Measurements from ENCODE around the gene SLC6A17.

The SLC6A17 gene

DNA sequence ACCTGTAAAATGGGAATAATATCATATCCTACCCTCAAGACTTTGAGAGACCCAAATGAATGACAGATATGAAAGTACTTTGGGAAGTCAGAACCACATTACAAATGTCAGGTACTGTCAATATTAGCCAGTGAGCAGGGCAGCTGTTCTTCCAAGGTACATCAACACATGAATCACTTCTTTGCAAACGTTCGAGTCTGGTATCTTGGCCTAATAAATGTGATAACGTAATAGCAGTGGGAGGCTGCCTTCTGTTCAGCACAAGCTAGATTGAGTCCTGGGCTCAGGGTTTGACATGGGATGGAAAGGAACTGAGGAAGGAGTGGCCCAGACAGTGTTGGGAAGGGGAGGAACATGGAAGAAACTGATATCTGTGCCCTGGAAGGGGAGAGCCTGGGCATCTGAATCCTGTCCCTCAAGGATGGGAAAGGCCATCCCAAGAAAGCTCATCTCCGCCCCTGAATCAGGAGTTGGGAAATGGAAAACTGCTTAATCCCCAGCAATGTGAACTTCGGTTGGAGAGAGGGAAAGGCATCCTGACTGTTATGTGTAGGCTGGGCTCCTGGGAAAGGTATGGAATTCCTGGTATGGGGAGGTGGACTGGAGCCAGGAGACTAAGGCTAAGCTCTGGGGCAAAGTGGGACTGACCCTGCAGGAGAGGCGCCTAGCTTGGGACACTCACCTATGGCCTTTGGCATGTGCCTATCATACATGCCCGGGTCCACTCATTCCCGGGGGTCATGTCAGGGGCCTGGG is 74.1 kb downstream of the SLC6A17 start:
- no peak for DNase-seq

- DNase-seq: no peak
Measured at GRCh38 chr1:110225212-110225611, 74.9 kb downstream of the SLC6A17 start.

GRCh38 chr1:110225756-110226404 is 75.6 kb downstream of the SLC6A17 start:
- DNase-seq: no peak

- DNase-seq: no peak
Measured at GRCh38 chr1:110227774-110228173, 77.5 kb downstream of the SLC6A17 start.

DNA sequence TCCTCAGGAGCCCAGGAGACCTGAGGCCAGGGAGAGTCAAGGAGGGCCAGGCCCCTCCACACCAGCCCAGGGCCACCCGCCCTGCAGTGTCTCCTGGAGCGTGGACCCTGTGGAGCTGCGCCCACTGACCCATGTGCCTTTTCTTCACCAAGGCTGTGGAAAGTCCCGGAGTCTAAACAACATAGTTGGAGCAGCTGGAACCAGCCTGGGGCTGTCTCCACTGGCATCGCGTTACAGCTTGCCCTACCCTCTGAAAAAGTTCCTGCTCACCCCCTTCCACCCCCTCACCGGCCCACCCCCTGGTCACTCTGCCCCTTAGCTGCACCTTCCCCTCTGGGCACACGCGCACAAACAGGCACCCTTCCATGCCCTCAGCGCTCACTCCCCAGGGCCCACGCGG is 78.1 kb downstream of the SLC6A17 start:
- DNase-seq: no peak

- DNase-seq: no peak
Measured at GRCh38 chr1:110228869-110229268, 78.6 kb downstream of the SLC6A17 start.

DNA sequence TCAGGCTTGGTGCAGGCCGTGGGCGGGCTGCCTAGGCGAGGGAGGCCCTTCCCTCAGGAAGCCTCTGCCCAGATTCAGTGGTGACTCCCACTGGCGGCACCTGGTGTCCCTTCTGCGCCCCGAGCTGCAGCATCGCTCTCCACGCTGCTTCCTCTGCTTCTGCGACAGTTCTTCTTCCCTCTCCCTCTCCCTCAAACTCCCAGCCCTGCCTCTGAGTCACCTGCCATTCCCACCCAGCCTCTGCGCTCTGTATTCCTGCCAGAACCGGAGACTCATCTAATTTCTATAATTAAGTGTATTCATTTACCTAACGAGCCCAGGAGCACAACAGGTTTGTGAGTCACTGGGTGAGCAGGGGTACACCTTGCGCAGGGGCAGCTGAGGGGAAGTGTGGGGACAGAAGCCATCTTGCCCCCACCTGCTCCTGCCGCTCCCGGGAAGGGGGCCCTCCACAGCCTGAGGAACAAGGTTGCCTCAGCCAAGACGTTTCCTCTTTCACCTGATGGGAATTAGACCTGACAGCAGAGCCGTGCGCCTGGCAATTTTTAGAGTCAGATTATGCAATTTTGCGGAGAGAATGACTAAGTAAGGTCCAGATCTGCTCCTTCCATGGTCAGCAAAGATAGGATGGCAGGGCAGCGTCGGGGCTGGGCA is 79.2 kb downstream of the SLC6A17 start:
- DNase-seq: no peak

GRCh38 chr1:110230381-110231199 is 80.3 kb downstream of the SLC6A17 start:
- DNase-seq: no peak

- no peak for DNase-seq
Measured at GRCh38 chr1:110233861-110234260, 83.6 kb downstream of the SLC6A17 start.

DNA sequence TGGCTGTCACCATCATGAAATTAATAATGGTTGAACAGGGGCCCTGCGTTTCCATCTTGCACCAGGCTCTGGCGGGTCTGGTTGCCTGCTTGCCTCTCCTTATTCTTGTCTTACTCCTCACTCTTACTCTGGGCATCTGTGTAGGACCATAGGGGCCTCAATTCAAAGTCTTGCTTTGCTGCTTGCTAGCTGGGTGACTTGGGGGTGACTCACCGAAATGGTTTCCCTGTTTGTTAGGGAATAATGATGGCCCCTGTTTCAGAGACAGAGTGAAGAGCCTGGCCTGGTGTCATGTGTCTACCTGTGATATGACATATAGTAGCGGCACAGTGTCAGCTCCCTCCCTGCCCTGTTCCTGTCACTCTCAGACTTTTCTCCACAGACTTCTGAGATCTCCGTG is 84.4 kb downstream of the SLC6A17 start:
- no peak for DNase-seq

DNA sequence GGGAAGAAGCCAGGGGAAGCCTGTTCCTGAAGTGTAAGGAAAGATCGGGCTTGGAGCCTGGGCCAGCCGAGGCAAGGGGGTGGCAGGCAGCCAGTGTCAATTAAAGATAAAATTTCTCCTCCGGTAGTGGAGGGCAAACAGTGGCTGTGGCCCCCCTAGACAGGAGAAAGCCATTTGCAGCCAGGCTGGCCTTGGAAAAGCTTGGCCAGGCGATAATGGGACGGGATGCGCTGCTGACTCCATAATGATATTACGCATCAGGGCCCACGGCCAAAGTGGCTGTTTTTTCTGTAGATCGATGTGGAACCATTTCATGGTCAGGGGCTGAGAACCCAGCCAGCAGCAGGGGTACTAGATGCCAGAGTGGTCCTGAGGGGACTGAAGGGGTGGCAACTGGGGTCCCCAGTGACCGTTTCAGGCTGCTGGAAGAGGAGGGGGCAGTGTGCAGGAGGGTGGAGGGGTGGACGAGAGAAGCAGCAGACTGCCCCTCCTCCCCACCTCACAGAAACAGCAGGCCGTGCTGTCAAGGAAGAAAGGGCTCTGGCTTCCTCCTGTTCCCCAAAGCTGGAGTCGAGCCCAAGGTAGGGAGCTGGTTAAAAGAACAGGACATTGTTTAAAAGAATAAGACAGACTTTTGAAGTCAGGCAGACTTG is 85.0 kb downstream of the SLC6A17 start:
- DNase-seq: no peak

DNA sequence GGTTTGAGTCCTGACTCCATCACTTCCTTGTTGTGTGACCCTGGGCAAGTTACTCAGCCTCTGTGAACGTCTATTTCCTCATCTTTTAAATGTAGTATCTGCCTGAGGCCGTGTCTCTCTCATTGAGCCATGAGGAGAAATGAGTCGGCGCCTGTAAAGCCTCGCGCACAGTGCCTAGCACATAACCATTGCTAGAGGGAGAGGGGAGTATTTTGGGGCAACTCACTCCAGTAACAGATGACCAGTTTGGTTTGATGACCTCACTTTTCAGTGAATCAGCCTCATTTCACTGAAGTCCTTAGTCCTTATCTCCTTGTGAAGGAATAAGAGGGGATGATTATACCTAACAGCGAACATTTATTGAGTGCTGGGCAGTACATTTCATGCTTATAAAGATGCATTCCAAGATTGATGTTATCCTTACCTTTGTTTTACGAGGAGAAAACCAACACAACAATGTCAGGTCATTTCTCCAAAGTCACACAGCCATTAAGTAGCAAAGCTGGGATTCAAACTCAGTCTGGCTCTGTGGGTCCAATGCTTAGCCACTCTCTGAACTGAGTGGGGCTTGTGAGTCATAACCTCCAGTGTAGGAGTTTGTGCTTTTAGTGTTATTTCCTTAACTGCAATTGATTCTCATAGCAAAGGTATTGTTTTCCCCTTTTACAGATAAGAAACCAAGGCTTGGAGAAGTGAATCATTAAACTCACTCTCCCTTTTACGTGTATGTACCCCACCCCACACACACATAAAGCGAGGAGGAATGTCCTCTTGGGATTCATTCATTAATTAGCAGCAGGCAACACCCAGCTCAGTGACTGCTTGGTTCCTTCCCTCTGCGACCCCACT is 85.8 kb downstream of the SLC6A17 start:
- DNase-seq: no peak

DNA sequence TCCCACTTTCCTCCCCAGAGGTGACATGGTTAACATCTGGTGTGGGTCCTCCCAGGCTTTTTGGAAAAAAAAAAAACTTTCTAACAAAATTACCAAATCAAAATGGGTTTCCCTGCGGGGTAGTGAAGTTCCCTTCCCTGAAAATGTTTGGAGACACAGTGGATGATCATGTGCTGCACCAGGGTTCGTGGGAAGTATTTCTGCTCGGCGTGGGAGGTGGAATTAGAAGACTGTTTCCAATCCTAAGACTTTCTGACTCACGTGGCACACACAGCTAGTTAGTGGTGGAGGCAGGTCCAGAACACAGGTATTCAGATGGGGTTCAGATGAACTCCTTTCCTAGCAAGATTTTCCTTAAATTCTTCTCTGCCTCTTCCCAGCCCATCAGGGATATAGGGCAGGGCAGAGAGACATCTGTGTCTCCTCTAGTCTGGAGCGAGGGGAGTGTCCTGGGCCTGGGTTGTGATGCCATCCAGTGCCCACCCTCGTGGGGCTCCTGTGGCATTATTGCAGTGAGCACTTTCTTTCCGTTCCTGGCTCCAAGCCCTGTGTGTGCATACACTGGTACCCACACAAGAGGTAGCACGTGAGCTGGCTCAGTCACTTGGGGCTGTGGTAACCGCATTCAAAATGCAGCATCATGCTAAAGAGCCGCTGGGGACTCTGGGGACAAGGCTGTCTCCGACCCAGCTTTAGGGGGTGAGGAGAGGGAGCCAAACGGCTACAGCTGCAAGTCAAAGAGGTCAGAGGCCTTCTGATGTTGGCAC is 87.3 kb downstream of the SLC6A17 start:
- DNase-seq: no peak

DNA sequence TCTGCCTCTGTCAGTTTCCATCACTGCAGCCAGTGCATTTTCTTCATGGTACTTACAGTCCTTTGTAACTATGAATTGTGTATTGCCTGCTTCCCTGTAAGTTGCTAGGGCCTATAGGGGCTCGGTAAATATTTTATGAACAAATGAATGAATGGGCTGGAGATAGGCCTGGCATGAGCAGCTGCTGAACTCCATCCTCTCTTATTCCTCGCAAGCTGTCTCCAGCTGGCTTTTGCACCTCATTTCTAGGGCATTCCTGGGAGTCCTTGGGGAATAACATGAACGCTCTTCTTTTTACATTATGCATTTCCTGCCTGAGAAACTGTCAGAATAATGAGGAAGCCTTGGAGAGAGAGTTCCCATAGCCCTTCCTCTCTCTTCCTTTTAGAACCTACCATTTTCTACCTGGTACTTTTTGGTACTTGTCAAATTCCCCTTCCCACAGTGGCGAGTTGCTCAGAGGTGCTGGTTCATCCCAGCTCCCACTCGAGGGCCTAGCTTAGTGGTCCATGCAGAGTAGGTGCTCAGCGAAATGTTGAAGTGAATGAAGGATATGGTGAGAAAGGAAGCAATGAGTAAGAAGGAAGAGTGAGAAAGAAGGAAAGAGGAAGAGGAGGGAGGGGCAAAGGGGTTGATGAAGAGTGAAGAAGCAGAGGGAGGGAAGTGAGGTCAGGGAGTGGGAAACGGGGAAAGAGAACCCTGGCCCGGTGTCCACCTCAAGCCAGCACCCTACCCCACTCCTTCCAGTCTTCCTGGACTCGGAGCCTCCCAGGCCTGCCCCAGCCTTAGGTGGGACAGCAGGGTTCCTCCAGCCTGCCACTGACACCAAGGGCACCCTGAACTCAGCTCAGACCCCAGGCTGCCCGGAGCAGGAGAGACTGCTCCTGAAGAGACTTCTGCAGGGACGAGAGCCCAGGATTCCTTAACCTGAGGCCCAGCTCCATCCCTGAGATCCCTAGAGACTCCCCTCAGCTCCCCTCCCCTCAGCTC is 89.4 kb downstream of the SLC6A17 start:
- no peak for DNase-seq

DNA sequence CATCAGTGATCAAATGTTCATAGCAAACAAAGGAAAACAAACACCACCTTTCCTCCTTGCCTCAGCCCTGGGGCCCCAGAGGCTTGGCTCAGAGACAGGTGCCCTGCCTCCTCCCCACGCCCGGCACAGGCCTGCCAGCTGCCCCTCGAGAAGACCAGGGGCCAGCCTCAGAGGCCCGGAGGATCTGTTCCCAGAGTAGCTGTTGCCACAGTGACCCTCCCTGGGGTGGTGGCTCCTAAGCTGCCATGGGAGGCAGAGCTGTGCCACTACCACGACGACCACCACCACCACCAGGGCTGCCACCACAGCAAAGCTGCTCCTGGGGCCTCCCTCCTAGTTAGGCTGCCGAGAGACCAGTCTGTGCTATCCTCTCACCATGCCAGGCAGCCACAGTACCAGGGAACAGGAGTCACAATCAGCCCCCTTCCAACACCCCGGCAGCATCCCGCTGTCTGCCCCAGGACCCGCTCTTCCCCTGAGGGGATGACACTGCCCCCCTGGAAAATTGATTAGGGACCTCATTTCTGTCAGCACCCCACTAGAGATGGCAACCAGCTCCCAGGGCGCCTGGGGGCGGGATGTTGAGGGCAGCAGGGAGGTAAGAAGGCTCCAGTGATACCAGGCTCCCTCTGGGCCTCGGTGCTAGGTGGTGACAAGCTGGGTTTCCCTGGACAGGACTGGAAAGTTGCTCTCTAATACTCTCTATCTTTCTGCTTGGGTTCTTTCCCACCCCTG is 90.3 kb downstream of the SLC6A17 start:
- DNase-seq: no peak

- no peak for DNase-seq
Measured at GRCh38 chr1:110241516-110241915, 91.2 kb downstream of the SLC6A17 start.

DNA sequence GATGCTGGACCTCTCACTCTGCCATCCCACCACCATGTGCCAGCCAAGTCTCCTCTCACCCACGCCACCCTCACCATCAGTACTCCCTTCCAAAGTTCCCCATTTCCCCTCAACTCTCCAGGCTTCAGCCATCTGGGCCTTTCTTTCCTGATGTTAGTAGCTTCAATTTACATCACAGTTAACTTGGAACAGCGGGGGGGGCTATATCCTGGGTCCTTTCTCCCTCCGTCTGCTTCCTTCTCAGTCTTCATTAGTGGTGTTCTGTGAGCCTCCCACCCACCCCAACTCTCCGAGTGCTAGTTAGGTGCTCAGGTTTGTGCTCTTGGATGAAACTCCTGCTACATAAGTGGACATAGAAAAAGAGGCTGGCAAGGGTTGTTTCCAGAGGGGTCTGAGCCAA is 91.8 kb downstream of the SLC6A17 start:
- no peak for DNase-seq

GRCh38 chr1:110242731-110243130 is 92.4 kb downstream of the SLC6A17 start:
- no peak for DNase-seq

DNA sequence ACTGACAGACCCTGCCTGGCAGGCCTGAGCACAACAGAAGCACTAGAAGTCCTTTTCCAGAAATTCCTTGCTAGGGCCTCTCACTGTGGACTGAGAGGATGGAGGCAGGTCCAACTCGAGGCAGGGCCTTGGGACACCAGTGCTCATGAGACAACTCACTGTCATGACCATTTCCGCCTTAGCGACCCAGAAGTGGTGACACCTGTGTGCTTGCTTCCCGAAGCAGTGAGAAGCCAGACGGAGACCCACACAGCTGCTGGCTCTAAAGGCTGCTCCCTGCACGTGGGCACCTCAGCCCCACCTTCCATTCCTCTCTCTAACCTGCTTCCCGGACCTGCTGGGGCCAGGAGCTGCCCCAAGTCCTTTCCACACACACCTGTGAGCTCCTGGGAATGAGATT is 92.9 kb downstream of the SLC6A17 start:
- DNase-seq: no peak

Measured in hematopoietic multipotent progenitor cell treated with erythropoietin and hydrocortisone succinate and interleukin-3 and kit ligand, for 8 days (in vitro differentiated cells).